ENCODE results near the gene RPS27. TPM values are rescaled to one million over a fixed set of nuclear protein-coding genes. Genes with fewer than 3 reads are reported as not detected.
A peak's percentile ranks its signal among the peaks of the same experiment; 100 is the strongest.

The RPS27 gene
- total and polyA plus RNA-seq, 2 of the 13 experiments (the other 11 are each of a cell fraction or from before 2014, with no cell fraction given): 3,737 to 9,964 TPM

DNA sequence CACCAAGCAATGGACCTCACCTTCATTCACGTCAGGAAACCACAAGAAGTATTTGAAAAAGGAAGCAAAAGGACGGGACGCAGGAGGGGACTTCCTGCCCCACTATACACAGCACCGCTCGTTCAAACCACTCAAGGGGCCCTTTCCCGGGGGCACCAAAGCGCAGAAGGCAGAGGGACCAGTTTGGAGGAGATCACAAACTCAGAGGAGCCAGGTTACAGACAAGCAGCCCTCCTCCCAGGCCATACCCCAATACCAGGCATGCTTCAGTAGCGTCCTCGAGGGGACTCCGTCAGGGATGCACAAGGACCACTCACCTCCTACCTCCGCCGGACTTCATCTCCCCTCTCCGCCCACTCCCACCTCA is 32.8 kb upstream of the RPS27 start (continued):
- no peak for TF ChIP-seq FOXO4 (CRISPR knock-in tag; conservative IDR thresholded peaks at IDR 0.05)
- TF ChIP-seq ZNF672 (CRISPR knock-in tag; IDR thresholded peaks at IDR 0.05): no peak
- TF ChIP-seq GLI4 (CRISPR knock-in tag; IDR thresholded peaks at IDR 0.05; ENCODE audit: borderline replicate concordance): no peak
- TF ChIP-seq, protein P1, sequence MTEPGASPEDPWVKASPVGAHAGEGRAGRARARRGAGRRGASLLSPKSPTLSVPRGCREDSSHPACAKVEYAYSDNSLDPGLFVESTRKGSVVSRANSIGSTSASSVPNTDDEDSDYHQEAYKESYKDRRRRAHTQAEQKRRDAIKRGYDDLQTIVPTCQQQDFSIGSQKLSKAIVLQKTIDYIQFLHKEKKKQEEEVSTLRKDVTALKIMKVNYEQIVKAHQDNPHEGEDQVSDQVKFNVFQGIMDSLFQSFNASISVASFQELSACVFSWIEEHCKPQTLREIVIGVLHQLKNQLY (CRISPR knock-in tag; IDR thresholded peaks at IDR 0.05): no peak

DNA sequence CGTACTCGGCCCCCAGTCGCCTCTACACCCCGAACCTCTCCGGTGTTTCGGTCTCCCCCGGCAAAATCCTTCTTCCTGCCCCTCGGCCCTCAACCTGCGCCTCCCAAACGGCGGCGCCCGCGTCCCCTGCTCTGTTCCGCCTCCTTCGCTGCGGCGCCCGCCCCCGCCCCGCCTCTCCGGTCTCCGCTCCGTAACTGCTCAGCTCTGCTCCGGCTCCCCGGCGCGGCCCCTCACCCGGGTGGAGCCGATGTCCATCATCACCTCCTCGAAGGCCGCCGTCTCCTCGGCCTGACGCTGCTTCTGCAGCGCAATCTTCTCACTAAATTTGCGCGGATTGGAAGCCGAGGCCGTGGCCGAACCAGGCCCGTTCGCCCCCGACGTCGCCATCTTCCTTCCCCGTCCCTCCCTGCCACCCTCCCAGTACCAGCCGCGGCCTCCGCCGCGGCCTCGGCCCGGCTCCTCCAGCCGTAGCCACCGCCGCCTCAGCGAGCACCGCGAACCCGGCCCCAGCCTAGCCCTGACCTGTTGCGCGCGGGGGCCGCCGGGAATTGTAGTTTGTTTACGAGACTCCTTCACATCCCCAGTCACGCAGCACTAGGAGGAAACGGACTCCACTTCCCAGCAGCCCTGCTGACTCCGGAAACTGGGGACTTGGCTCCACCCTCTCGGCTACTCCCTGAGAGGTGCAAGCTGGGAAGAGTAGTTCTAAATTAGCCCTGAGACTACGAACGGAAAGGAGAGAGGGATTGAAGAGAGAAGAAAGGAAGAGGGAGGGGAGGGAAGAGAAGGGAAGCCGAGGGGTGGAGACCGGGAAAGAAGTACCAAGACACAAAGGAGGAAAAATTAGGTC is 32.2 kb upstream of the RPS27 start, which contains the start of gene CRTC2:
CRTC2 (minus strand) TSS at position 502 of the 850 bp plus-strand sequence; CDS start at position 387, 115 bp downstream.
- WGBS (ENCODE audit: low lambda C conversion rate): 1% methylated on average over 58 of the region's 75 CpGs
- Histone ChIP-seq H3K27me3 (ENCODE audit: control insufficient read depth in 1 of 2, insufficient read depth in 2 of 2, low read length in 2 of 2) (peaks cover 0 to 7% of the 10 kb centered on the region in 2 experiments; a peak in 1 of 5 replicates), H3K4me3 (replicated peaks in 1 of 3; ENCODE audit: insufficient read depth in 1 of 3, low read depth in 2 of 3, low read length in 3 of 3) (peak within 1 kb of the TSS; percentile 89 to 99 (median 92)), H3K36me3 (replicated peaks in 1 of 2; ENCODE audit: control insufficient read depth in 1 of 2, insufficient read depth in 2 of 2, low read length in 2 of 2) (peaks cover 0 to 16% of the 10 kb centered on the region in 2 experiments; a peak in 3 of 5 replicates), H3K9ac (ENCODE audit: insufficient read depth, low read depth, low read length) (peak within 1 kb of the TSS; percentile 85), H4K20me1 (ENCODE audit: insufficient read depth, low read length) (peaks cover 7% of the 10 kb centered on the region; the same call in 1 of the 2 replicates), H3K9me3 (ENCODE audit: low read length) (no peaks in the 10 kb centered on the region), H3K79me2 (ENCODE audit: insufficient read depth, low read length) (peaks cover 58% of the 10 kb centered on the region), H3K4me2 (ENCODE audit: low read depth, low read length) (peak within 1 kb of the TSS; percentile 89), H2AFZ (ENCODE audit: low read length) (no peak within 1 kb of the TSS), H3K4me1 (ENCODE audit: insufficient read depth, low read length) (peaks cover 67% of the 10 kb centered on the region), H3K27ac (ENCODE audit: extremely low read length, insufficient read depth, low read length) (peak within 1 kb of the TSS; percentile 75)
- BruUV-seq (replicated peaks): no TSS peak
- ATAC-seq (peak; percentile 81), DNase-seq (ENCODE audit: low spot score) (peak; percentile 96), FAIRE-seq (peak; percentile 92)
- in situ Hi-C loops (cut with HindIII; ENCODE audit: extremely low pct_ligation_motif_present, low pct_unique_long_range_greater_than_20kb): no loop called here
- ChIA-PET POLR2A (interaction anchor here (0.9 to 7.0 kb wide), 8 partner anchors 9 to 44 kb away, joined by 3 to 89 read pairs (median 10); partner anchors contain the start of genes CREB3L4, DENND4B, GATAD2B and JTB), CTCF (ENCODE audit: low intra/inter-chr PET ratio, low total read pairs) (interaction anchor here (0.8 kb wide), 1 partner anchor 9 kb away, joined by 3 read pairs; no protein-coding TSS in a partner anchor)
- intact Hi-C loops (cut with micrococcal nuclease; ENCODE audit: unreplicated experiment): loop anchor here (5.0 kb wide), 1 partner anchor 36 kb away; the partner anchor contains the start of gene GATAD2B
- TF ChIP-seq FOSL2 (CRISPR knock-in tag; IDR thresholded peaks at IDR 0.05) (peak; percentile 36; the same call in 1 of the 2 replicates), GATAD1 (CRISPR knock-in tag; IDR thresholded peaks at IDR 0.05) (peak; percentile 82), RORA (CRISPR knock-in tag; IDR thresholded peaks at IDR 0.05) (no peak), ZBTB2 (CRISPR knock-in tag; IDR thresholded peaks at IDR 0.05; ENCODE audit: low read depth) (peak; percentile 25; the same call in 1 of the 2 replicates), CBFB (CRISPR knock-in tag; IDR thresholded peaks at IDR 0.05) (peak; percentile 28; the same call in 1 of the 2 replicates)
- TF ChIP-seq, protein P2, sequence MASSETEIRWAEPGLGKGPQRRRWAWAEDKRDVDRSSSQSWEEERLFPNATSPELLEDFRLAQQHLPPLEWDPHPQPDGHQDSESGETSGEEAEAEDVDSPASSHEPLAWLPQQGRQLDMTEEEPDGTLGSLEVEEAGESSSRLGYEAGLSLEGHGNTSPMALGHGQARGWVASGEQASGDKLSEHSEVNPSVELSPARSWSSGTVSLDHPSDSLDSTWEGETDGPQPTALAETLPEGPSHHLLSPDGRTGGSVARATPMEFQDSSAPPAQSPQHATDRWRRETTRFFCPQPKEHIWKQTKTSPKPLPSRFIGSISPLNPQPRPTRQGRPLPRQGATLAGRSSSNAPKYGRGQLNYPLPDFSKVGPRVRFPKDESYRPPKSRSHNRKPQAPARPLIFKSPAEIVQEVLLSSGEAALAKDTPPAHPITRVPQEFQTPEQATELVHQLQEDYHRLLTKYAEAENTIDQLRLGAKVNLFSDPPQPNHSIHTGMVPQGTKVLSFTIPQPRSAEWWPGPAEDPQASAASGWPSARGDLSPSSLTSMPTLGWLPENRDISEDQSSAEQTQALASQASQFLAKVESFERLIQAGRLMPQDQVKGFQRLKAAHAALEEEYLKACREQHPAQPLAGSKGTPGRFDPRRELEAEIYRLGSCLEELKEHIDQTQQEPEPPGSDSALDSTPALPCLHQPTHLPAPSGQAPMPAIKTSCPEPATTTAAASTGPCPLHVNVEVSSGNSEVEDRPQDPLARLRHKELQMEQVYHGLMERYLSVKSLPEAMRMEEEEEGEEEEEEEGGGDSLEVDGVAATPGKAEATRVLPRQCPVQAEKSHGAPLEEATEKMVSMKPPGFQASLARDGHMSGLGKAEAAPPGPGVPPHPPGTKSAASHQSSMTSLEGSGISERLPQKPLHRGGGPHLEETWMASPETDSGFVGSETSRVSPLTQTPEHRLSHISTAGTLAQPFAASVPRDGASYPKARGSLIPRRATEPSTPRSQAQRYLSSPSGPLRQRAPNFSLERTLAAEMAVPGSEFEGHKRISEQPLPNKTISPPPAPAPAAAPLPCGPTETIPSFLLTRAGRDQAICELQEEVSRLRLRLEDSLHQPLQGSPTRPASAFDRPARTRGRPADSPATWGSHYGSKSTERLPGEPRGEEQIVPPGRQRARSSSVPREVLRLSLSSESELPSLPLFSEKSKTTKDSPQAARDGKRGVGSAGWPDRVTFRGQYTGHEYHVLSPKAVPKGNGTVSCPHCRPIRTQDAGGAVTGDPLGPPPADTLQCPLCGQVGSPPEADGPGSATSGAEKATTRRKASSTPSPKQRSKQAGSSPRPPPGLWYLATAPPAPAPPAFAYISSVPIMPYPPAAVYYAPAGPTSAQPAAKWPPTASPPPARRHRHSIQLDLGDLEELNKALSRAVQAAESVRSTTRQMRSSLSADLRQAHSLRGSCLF (CRISPR knock-in tag; IDR thresholded peaks at IDR 0.05; ENCODE audit: borderline replicate concordance): no peak
